ENCODE data around the gene KCNH1.

DNA sequence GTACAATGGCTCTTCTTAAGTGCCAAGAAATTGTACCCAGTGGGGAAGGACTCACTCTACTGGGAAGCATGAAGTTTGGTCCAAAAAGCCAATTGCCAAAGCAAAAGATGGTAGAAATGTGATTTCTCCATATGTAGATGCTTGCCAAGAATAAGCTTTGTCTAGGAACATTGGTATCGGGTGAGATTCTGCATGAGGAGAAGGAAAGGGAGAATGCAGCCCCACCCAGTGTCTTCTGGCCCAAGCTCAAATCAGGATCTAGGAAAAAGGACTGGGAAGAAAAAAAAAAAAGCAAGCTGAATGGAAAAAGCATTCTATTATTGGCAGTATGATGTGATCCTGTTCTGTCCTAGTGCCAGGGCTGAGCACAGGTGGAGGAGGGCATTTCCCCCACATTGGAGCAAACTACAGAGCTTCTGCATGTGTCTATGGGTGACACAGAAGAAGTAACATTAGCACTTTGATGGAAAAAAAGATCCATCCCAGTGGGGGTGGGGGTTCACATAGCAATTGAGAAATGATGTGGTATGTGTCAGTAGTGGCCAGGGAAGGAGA lies 226.6 kb downstream of the KCNH1 start:
- no peak for TF ChIP-seq EZH2 (IDR thresholded peaks at IDR 0.05; ENCODE audit: borderline replicate concordance)
- no peak for TF ChIP-seq CTCF (IDR thresholded peaks at IDR 0.05; ENCODE audit: poor library complexity)
- no peak for TF ChIP-seq EZH2phosphoT487 (IDR thresholded peaks at IDR 0.05; ENCODE audit: low read depth, severe bottlenecking, unreplicated experiment)
